ENCODE results near the gene OR2C1. TPM values are rescaled to one million over a fixed set of nuclear protein-coding genes. Genes with fewer than 3 reads are reported as not detected.
A peak's percentile ranks its signal among the peaks of the same experiment; 100 is the strongest.

The OR2C1 gene
- total RNA-seq, 1 donor from 2014 or later, result 0.22 TPM

DNA sequence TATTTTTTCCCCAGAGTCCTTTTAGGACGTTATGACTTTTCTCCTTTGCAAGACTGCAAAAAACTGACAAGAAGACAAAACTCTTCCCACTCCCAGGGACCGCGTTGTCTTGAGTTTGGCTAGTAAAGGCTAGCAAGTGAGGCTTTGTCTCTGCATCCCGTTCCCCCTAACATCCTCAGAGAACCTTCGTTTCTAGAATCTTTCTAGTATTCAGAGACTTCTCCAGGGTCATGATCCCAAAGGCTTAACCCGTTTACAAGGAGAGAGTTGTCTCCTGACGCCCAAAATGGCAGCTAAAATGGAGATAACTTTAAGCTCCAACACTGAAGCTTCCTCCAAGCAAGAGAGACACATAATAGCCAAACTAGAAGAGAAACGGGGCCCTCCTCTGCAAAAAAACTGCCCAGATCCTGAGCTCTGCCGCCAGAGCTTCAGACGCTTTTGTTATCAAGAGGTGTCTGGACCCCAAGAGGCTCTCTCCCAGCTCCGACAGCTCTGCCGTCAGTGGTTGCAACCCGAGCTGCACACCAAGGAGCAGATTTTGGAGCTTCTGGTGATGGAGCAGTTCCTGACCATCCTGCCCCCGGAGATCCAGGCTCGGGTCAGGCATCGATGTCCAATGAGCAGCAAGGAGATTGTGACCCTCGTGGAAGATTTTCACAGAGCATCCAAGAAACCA is 46.2 kb downstream of the OR2C1 start:
- Histone ChIP-seq H3K4me3 (peak overlapping the region; percentile 92), H3K27me3 (ENCODE audit: low read depth) (no peaks in the 10 kb centered on the region), H3K36me3 (peaks cover 60% of the 10 kb centered on the region), H3K9me3 (replicated peaks) (peaks cover 46% of the 10 kb centered on the region), H3K27ac (replicated peaks) (peak overlapping the region; percentile 94), H3K4me1 (peaks cover 47% of the 10 kb centered on the region)
- intact Hi-C loops (cut with micrococcal nuclease), result no loop called here
- DNase-seq, result no peak
- no peak for TF ChIP-seq CTCF (IDR thresholded peaks at IDR 0.05; ENCODE audit: borderline replicate concordance)

Other genes starting within 250 kb of the OR2C1 start
- 8.0 TPM for gene ZNF205, start 243.3 kb upstream of the OR2C1 start, total RNA-seq
- gene ZNF213, start 220.9 kb upstream of the OR2C1 start, total RNA-seq, result 6.2 TPM
- not detected for gene OR1F1, start 167.7 kb upstream of the OR2C1 start, total RNA-seq
- gene ZNF200, start 120.7 kb upstream of the OR2C1 start, total RNA-seq, result 5.8 TPM
- 0.49 TPM for gene MEFV, start 99.3 kb upstream of the OR2C1 start, total RNA-seq
- 9.9 TPM for gene ZNF263, start 72.4 kb upstream of the OR2C1 start, total RNA-seq
- gene TIGD7, start 50.5 kb upstream of the OR2C1 start, total RNA-seq, result 9.7 TPM
- 19.2 TPM for gene ZNF75A, start 50.4 kb upstream of the OR2C1 start, total RNA-seq
- gene ZSCAN32, start 45.1 kb downstream of the OR2C1 start, total RNA-seq, result 5.9 TPM
- gene ZNF174, start 45.3 kb downstream of the OR2C1 start, total RNA-seq, result 10.1 TPM
- 1.7 TPM for gene ZNF597, start 87.6 kb downstream of the OR2C1 start, total RNA-seq
- gene NAA60, start 87.8 kb downstream of the OR2C1 start, total RNA-seq, result 38.2 TPM
- not detected for gene C16orf90, start 139.6 kb downstream of the OR2C1 start, total RNA-seq
- gene CLUAP1, start 145.1 kb downstream of the OR2C1 start, total RNA-seq, result 14.4 TPM
- gene NLRC3, start 221.5 kb downstream of the OR2C1 start, total RNA-seq, result 0.93 TPM

All from left ventricle myocardium inferior (tissue), 1 donor.